Hindlimb muscle (tissue), 1 donor: ENCODE results near the gene GPR152. TPM values are rescaled to one million over a fixed set of nuclear protein-coding genes. Genes with fewer than 3 reads are reported as not detected.
"Not testable (repeated sequence)": the region's sequence is repeated elsewhere in the genome, so short reads cannot be mapped to it uniquely, and the experiment has no call there.

Source experiments
- DNase-seq: peaks from one replicate; pipeline ENCODE4 v3.0.0-alpha.2; 2013
- polyA plus RNA-seq: library from polyadenylated mRNA; unstranded; fragments of 120-200 nt; gene quantifications from one replicate; pipeline ENCODE4 v1.2.1, GENCODE V29; 2013; ENCODE audit not compliant: insufficient read length

Gene GPR152
- polyA plus RNA-seq, 1 donor: not detected

GRCh38 chr11:67439321-67440228 lies 13.0 kb downstream of the GPR152 start:
- no peak for DNase-seq

- DNase-seq: no peak
Observed at GRCh38 chr11:67438158-67438902, 14.2 kb downstream of the GPR152 start.

- no peak for DNase-seq
Observed at GRCh38 chr11:67437809-67438157, 14.7 kb downstream of the GPR152 start.

GRCh38 chr11:67437082-67437808 lies 15.3 kb downstream of the GPR152 start, which contains the start of gene PTPRCAP:
Gene PTPRCAP (minus strand): TSS chr11:67437682. CDS start chr11:67437619, 63 bp downstream.
- DNase-seq: no peak

DNA sequence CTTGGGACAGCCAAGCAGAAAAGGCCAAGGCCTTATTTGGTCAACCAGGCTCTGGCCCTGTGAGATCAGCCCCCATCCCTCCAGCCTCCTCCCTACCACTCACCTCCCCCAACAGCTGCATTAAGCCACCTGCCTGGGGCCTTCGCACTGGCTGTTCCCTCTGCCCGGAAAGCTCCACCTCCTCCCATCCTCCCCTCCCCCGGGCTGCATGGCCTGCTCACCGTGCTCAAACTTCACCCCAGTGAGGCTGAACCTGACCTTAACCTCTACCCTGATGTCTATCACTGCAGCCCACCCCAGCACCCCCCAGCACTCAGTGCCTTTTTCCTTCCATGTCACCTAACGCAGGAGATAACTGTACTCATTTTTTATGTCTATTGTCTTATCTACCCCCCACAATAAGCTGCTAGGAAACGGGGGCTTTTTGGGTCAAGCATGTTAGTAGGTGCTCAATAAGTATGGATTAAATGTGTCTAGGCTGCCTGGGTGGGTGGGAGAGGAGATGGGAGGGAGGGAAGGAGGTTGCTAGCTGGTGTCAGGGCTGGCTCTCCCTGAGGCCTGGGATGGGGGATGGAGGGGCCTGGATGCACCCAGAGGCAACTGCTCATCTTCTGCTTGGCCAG lies 16.0 kb downstream of the GPR152 start:
- DNase-seq: no peak

GRCh38 chr11:67435727-67436458 lies 16.6 kb downstream of the GPR152 start:
- DNase-seq: no peak

DNA sequence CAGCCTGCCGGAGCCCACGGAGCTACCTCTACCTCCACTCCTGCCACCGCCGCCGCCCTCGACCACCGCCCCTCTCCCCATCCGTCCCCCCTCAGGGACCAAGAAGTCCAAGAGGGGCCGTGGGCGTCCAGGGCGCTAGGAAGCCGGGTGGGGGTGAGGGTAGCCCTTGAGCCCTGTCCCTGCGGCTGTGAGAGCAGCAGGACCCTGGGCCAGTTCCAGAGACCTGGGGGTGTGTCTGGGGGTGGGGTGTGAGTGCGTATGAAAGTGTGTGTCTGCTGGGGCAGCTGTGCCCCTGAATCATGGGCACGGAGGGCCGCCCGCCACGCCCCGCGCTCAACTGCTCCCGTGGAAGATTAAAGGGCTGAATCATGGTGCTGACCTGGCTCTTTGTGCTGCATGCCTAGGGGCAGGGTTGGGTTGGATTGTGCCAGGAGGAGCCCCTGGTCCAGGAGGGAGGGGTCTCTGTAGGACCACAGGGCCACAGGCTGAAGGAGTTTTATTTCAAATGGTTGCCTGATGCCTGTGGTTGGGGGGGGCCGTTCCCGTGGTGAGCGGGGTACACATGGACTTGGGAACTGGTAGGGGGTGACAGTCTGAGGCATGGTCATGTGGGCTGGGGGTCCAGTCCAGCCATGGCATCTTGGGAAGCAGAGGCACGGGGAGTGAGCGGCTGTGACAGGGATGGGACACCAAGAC lies 17.4 kb downstream of the GPR152 start:
- DNase-seq: no peak

DNA sequence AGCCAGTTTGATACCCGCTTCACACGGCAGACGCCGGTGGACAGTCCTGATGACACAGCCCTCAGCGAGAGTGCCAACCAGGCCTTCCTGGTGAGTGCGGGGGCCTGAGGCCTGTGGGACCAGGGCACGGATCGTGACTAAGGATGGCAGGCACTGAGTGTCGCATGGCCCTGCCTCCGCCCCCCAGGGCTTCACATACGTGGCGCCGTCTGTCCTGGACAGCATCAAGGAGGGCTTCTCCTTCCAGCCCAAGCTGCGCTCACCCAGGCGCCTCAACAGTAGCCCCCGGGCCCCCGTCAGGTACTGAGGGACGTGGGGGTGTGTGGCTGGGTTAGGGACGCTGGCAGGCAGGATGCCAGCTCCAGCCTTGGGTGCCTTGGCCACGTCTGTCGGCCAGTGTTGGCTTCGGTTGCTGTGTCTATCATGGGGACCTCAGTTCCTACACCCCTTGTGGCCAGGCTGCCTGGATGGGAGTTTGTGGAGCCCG lies 18.1 kb downstream of the GPR152 start:
- no peak for DNase-seq

DNA sequence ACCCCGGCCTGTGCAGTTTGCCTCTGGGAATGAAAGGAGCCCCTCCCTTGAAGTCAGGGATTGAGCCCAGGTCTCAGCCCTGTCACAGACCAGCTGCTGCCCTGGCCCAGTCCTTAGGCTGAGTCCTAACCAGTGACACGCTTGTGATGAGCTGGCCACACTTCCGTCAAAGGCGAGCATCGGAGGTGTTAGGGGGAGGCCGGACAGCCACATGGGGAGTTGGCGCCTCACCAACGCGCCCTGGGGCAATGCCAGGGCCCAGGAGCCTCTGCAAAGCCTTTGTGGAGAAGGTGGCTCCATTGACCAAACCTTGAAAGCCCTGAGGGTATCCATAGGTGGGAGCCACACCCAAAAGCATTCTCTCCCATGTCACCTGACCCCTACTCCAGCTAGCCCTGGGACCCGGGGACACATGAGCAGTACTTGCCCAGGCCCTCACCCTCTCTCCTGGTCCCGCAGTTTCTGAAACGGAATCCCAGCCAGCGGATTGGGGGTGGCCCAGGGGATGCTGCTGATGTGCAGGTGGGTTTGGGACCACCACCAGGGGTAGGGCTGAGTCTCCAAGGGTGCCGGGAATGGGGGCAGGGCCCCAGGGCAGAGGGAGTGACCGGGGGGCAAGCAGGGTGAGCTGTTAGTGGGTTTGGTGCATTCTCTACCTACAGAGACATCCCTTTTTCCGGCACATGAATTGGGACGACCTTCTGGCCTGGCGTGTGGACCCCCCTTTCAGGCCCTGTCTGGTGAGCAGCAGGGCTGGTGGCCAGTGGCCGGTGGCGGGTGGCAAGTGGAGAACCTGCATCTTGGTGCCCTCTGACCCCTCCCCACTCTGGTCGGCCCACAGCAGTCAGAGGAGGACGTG lies 18.8 kb downstream of the GPR152 start:
- DNase-seq: no peak

DNA sequence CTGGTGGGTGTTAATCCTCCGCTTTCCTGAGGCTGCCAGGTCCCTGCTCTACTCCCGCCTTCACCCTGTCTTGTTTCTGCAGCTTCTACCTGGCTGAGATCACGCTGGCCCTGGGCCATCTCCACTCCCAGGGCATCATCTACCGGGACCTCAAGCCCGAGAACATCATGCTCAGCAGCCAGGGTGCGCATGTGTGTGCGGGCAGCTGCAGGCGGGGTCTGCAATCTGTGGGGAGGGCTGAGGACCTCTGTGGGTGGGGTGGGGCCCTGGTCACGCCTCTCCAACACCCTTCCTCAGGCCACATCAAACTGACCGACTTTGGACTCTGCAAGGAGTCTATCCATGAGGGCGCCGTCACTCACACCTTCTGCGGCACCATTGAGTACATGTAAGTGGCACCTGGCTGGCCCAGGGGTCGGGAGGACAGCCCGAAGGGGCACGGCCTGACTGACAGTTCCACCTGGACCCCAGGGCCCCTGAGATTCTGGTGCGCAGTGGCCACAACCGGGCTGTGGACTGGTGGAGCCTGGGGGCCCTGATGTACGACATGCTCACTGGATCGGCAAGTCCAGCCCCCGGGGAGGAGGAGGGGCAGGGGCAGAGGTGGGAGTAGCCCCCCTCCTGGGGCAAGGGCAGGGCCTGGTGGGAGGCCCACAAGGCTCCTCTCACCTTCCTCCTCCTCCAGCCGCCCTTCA lies 19.7 kb downstream of the GPR152 start:
- no peak for DNase-seq

DNA sequence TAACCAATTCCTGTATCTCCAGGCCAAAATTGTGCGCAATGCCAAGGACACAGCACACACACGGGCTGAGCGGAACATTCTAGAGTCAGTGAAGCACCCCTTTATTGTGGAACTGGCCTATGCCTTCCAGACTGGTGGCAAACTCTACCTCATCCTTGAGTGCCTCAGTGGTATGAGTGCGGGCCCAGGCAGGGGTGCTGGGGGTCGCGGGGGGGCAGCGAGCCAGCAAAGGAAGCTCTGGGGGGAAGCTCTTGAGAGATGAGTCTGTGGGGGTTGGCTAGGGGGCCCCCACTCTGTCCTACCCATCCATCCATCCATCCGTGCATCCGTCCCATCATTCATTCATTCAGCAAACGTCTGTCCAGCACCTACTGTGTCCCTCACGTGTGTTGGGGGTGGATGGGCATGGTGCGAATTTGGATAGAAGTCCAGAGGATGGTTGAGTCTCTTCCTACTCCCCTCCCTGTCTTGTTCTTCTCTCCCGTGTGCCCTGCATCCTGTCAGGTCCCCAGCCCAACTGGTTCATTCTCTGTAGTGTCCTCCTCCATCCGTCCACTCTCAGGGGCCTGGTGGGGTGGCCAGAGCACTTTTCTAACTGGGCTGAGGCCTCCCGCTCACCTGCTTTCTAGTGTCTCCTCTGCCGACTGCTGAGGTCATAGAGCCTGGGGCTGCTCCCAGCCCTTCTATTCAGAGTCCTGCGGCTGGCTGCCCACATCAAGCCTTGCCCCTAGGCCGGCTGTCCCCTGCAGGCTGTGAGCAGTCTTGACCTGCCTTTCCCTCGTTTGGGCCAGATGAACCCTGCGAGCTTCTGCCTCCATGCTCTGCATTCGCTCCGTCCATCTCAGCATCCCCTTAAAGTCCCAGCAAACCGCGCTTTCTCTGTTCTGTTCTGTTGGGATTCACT lies 20.9 kb downstream of the GPR152 start:
- DNase-seq: no peak

DNA sequence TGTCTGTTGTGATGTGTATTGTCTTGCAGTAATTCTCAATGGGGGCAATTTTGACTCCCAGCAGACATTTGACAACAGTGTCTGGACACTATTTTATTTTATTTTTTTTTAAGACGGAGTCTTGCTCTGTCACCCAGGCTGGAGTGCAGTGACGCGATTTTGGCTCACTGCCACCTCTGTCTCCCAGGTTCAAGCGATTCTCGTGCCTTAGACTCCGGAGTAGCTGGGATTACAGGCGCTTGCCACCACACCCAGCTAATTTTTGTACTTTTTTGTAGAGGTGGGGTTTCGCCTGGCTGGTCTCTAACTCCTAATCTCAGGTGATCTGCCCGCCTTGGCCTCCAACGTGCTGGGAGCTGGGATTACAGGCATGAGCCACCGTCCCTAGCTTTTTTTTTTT lies 22.8 kb downstream of the GPR152 start:
- no peak for DNase-seq

DNA sequence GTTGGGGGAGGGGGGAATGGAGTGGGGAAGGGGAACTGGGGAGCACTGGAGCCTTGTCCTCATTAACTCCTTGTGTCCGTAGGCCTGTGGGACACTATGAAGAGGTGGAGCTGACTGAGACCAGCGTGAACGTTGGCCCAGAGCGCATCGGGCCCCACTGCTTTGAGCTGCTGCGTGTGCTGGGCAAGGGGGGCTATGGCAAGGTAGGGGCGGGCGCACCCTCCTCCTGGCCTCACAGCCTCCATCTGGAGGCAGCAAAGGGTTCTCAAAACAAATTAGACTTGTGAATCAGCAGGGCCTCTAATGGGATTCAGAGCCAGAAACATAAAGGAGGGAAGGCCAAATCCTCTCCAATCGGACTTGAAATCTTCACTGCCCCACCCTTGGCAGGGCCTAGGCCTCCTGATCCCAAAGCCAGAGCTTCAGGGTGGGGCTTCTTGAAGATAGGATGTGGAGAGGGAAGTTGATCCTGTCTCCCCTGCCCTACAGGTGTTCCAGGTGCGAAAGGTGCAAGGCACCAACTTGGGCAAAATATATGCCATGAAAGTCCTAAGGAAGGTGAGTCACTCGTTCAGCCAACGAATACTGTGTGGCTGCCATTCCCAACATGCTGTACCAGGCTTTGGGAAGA lies 23.4 kb downstream of the GPR152 start:
- DNase-seq: no peak

DNA sequence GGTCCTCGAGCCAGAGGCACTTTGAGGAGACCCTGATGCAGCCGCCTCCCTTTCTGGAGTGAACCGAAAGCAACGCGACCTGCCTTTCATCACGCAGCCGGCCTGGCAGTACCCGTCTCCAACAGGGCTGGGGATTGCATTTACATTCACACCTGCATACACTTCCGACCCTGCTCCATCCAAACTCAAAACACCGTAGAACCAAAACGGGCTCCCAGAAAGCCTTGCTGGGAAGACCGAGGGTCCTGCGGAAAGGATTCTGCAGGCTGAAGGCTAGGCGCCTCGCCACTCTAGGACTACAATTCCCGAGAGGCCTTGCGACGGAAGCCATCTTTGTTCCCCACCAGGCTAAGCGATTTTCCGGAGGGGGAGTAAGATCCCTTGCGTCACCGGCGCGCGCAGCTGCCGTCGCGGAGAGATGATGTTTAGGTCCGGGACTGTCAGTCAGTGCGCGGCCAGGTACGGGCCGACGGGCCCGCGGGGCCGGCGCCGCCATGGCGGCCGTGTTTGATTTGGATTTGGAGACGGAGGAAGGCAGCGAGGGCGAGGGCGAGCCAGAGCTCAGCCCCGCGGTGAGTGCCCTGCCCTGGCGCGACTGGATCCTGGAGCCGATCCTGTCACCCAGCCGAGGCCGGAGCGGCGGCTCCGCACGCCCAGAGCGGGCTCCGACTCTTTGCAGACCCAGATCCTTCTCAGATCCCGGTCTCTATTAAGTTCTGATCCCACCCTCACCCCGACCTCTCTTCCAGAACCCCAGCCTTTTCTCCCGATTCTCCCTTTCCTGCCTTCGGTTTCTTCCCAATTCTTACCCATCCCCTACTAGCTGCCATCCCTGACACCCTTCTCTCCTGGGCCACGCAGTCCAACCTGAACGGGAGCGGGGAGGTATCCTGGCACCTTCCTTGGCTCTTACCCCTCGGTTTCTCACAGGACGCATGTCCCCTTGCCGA lies 24.2 kb downstream of the GPR152 start, which contains the start of gene RPS6KB2:
RPS6KB2 (plus strand) TSS at position 443 of the 950 bp plus-strand sequence; CDS start at position 495, 52 bp downstream.
- peak; percentile 98 for DNase-seq

GRCh38 chr11:67427364-67427859 lies 25.1 kb downstream of the GPR152 start:
- DNase-seq: not testable (repeated sequence)
